Vagina (tissue), 2 donors: ENCODE measurements around the gene KRT3.

Experiments
- CTCF ChIP-seq, 3 experiments: fragments of 450-650 bp in 2 of 3; fragments of 200-600 bp in 1 of 3; sonication (generic) in 1 of 3; IDR thresholded peaks; one replicate each; pipeline ENCODE4 v1.5.1; 2017 to 2019; ENCODE audit warnings: antibody characterized with exemption in 3 of 3, mild to moderate bottlenecking in 2 of 3, moderate library complexity in 2 of 3
- POLR2A ChIP-seq, 2 donors: fragments of 450-650 bp; IDR thresholded peaks; one replicate each; pipeline ENCODE4 v1.6.1; 2017; ENCODE audit warnings: antibody characterized with exemption in 2 of 2, mild to moderate bottlenecking in 2 of 2, moderate library complexity in 2 of 2

DNA sequence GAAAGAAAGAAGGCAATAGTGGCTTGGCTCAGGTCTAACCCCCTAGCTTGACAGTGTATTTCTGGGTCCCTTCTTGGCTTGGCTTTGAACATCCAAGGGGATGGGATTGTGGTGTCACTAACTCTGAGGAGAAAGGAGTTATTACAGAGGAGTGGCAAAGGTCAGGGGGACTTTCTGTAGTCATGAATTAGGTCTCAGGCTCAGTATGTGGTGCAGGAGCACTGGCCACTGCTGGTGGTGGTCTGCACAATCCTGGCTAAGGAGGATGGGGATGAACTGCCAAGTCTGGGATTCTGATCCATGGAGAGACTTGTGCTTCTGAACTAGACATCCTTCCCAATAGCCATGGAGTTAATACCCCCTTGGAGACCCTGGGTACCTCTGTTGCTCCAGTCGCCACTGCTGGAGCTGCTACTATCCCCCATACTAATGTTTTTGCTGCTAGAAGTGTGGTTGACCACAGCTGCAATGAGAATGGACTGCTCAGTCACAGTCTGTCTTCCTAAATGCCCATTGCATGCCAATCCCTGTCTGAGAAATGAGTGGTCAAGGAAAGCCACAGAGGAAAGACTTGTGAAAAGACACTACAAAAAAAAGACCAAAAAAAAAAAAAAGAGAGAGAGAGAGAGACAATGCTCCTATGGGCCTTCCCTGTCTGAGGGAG, 51.3 kb downstream of the KRT3 start:
- no peak for TF ChIP-seq POLR2A (IDR thresholded peaks at IDR 0.05)
- TF ChIP-seq CTCF (IDR thresholded peaks at IDR 0.05): no peak
